WERI-Rb-1 (cell line): ENCODE data around the gene CATSPER3.

Source experiments
- DNase-seq: peaks from one replicate; pipeline ENCODE4 v3.0.0-alpha.2; 2020
- H3K27ac ChIP-seq: fragments of 250-450 bp; sonication (Bioruptor Pico); 2 replicates; pipeline ENCODE4 v1.5.1; 2020; ENCODE audit warnings: mild to moderate bottlenecking, moderate library complexity
- H3K27me3 ChIP-seq: fragments of 250-450 bp; sonication (Bioruptor Pico); 2 replicates; pipeline ENCODE4 v1.5.1; 2021; ENCODE audit warnings: mild to moderate bottlenecking, low read depth, moderate library complexity; ENCODE audit not compliant: insufficient read depth, severe bottlenecking
- H3K36me3 ChIP-seq: fragments of 250-450 bp; sonication (Bioruptor Pico); 2 replicates; pipeline ENCODE4 v1.5.1; 2020; ENCODE audit warnings: mild to moderate bottlenecking, moderate library complexity
- H3K4me3 ChIP-seq: 2 replicates; pipeline ENCODE4 v1.5.1; 2011; ENCODE audit warnings: low read depth, mild to moderate bottlenecking, control low read depth, low read length
- H3K9me3 ChIP-seq: fragments of 250-450 bp; sonication (Bioruptor Pico); 2 replicates; pipeline ENCODE4 v1.5.1; 2021; ENCODE audit warnings: mild to moderate bottlenecking, moderate library complexity; ENCODE audit not compliant: severe bottlenecking
- CTCF ChIP-seq: IDR thresholded peaks from 2 replicates; pipeline ENCODE4 v1.5.1; 2011; ENCODE audit warnings: low read depth, mild to moderate bottlenecking, control low read depth, inconsistent platforms, low read length

CATSPER3 gene

GRCh38 chr5:135011355-135012032 is 43.8 kb downstream of the CATSPER3 start:
- no peak overlapping the region for H3K27ac ChIP-seq
- TF ChIP-seq CTCF, result no peak
- peaks cover 3% of the 10 kb centered on the region; the same call in 1 of the 2 replicates for H3K36me3 ChIP-seq
- no peaks in the 10 kb centered on the region for H3K9me3 ChIP-seq
- no peaks in the 10 kb centered on the region for H3K27me3 ChIP-seq
- no peak overlapping the region for H3K4me3 ChIP-seq
- DNase-seq, result no peak

GRCh38 chr5:135012033-135012588 is 44.4 kb downstream of the CATSPER3 start:
- Histone ChIP-seq H3K9me3 (no peaks in the 10 kb centered on the region), H3K4me3 (no peak overlapping the region), H3K27me3 (no peaks in the 10 kb centered on the region), H3K27ac (no peak overlapping the region), H3K36me3 (peaks cover 3% of the 10 kb centered on the region; the same call in 1 of the 2 replicates)
- no peak for TF ChIP-seq CTCF
- DNase-seq, result no peak

GRCh38 chr5:135012951-135013391 is 45.3 kb downstream of the CATSPER3 start:
- no peak for TF ChIP-seq CTCF
- Histone ChIP-seq H3K27ac (no peak overlapping the region), H3K4me3 (no peak overlapping the region), H3K9me3 (no peaks in the 10 kb centered on the region), H3K27me3 (no peaks in the 10 kb centered on the region), H3K36me3 (peaks cover 3% of the 10 kb centered on the region; the same call in 1 of the 2 replicates)
- no peak for DNase-seq

GRCh38 chr5:135013445-135013844 is 45.7 kb downstream of the CATSPER3 start:
- no peak for DNase-seq
- Histone ChIP-seq H3K9me3 (no peaks in the 10 kb centered on the region), H3K27ac (no peak overlapping the region), H3K36me3 (peaks cover 2% of the 10 kb centered on the region; the same call in 1 of the 2 replicates), H3K27me3 (no peaks in the 10 kb centered on the region), H3K4me3 (no peak overlapping the region)
- TF ChIP-seq CTCF, result no peak

- no peaks in the 10 kb centered on the region for H3K36me3 ChIP-seq
- no peak overlapping the region for H3K4me3 ChIP-seq
- no peaks in the 10 kb centered on the region for H3K9me3 ChIP-seq
These were observed 46.4 kb downstream of the CATSPER3 start for GRCh38 chr5:135013947-135014570.

More at GRCh38 chr5:135013947-135014570, 46.4 kb downstream of the CATSPER3 start:
- H3K27ac ChIP-seq, result no peak overlapping the region
- H3K27me3 ChIP-seq, result no peaks in the 10 kb centered on the region
- no peak for DNase-seq
- no peak for TF ChIP-seq CTCF
